ENCODE measurements around the gene TRIM48.
"Not testable (repeated sequence)": the region's sequence is repeated elsewhere in the genome, so short reads cannot be mapped to it uniquely, and the experiment has no call there.

The TRIM48 gene, protein sequence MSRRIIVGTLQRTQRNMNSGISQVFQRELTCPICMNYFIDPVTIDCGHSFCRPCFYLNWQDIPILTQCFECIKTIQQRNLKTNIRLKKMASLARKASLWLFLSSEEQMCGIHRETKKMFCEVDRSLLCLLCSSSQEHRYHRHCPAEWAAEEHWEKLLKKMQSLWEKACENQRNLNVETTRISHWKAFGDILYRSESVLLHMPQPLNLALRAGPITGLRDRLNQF

DNA sequence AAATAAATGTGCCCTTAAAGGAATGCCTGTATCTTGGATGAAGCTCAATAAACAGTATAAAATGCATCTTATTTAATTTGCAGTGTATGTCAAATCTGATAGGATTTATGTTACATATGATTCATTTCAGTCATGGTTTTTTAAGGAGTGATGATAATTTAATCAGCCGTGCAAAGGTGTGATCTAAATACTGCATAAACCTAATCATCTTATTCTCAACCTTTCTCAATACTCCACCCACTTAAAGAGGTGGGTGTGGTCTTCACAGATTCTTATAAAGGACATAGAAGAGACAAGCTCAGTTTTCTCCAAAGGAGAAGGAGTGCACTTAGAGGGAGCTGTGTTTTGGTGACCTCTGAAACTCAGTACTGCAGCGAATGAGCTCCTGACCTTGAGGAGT lies at the start of gene TRIM48:
Gene TRIM48, plus strand, starts transcription at position 301 of the 400 bp plus-strand sequence. CDS start 113 bp downstream, outside the sequence.
- not testable (repeated sequence) for DNase-seq (ENCODE audit: low read depth); H3K4me3 ChIP-seq (ENCODE audit: low read depth, low read length)

DNA sequence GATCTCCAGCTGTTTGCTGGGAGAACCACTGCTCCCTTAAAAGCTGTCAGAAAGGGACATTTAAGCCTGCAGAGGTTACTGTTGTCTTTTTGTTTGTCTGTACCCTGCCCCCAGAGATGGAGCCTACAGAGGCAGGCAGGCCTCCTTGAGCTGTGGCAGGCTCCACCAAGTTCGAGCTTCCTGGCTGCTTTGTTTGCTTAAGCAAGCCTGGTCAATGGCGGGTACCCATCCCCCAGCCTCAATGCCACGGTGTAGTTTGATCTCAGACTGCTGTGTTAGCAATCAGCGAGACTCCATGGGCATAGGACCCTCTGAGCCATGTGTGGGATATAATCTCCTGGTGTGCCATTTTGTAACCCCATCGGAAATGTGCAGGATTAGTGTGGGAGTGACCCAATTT lies 23.6 kb upstream of the TRIM48 start:
- H3K4me3 ChIP-seq (ENCODE audit: low read depth, low read length); DNase-seq (ENCODE audit: low read depth): not testable (repeated sequence)

DNA sequence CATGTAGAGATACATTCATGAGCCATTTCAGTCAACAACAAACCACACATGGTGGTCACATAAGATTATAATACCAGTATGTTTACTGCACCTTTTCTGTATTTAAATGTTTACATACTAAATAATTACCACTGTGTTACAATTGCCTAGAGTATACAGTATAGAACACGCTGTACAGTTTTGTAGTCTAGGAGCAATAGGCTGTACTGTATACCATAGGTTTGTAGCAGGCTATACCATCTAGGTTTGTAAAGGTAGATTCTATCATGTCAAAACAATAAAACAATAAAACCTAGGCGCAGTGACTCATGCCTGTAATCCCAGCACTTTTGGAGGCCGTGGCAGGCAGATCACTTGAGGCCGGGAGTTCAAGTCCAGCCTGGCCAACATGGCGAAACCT lies 1.1 kb downstream of the TRIM48 start:
- TF ChIP-seq, protein P1, sequence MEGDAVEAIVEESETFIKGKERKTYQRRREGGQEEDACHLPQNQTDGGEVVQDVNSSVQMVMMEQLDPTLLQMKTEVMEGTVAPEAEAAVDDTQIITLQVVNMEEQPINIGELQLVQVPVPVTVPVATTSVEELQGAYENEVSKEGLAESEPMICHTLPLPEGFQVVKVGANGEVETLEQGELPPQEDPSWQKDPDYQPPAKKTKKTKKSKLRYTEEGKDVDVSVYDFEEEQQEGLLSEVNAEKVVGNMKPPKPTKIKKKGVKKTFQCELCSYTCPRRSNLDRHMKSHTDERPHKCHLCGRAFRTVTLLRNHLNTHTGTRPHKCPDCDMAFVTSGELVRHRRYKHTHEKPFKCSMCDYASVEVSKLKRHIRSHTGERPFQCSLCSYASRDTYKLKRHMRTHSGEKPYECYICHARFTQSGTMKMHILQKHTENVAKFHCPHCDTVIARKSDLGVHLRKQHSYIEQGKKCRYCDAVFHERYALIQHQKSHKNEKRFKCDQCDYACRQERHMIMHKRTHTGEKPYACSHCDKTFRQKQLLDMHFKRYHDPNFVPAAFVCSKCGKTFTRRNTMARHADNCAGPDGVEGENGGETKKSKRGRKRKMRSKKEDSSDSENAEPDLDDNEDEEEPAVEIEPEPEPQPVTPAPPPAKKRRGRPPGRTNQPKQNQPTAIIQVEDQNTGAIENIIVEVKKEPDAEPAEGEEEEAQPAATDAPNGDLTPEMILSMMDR (IDR thresholded peaks at IDR 0.05; ENCODE audit: insufficient read depth, low read depth, low read length, missing control alignments) = no peak
- H3K4me3 ChIP-seq (ENCODE audit: low read depth, low read length) = no peak overlapping the region

More for the DNA sequence above, 1.1 kb downstream of the TRIM48 start:
- DNase-seq (ENCODE audit: low read depth) = no peak
